Adrenal gland (tissue), 12 donors: ENCODE data around the gene STARD10. TPM values are rescaled to one million over a fixed set of nuclear protein-coding genes. Genes with fewer than 3 reads are reported as not detected.
"Not testable (repeated sequence)": the region's sequence is repeated elsewhere in the genome, so short reads cannot be mapped to it uniquely, and the experiment has no call there.

ENCODE experiments used
- DNase-seq, 7 donors: peaks; one replicate each; pipeline ENCODE4 v3.0.0-alpha.2; 2019 to 2020
- H3K27ac ChIP-seq, 5 donors: fragments of 200-600 bp; sonication (generic) in 4 of 5; 1 replicate in 3 of 5; 2 replicates in 2 of 5; pipeline versions ENCODE4 v1.5.1 to v1.8.0; 2016 to 2020; ENCODE audit warnings: mild to moderate bottlenecking in 1 of 5
- H3K27me3 ChIP-seq: fragments of 200-600 bp; 2 replicates; pipeline ENCODE4 v1.8.0; 2021
- H3K36me3 ChIP-seq, 2 donors: fragments of 200-600 bp; replicated peaks in 1 of 2; 1 replicate in 1 of 2; 2 replicates in 1 of 2; pipeline versions ENCODE4 v1.5.1 to v1.8.0; 2018 to 2022
- H3K4me1 ChIP-seq, 2 donors: fragments of 200-600 bp; replicated peaks in 1 of 2; 1 replicate in 1 of 2; 2 replicates in 1 of 2; pipeline versions ENCODE4 v1.5.1 to v1.8.0; 2018 to 2021
- H3K4me3 ChIP-seq, 4 donors: fragments of 200-600 bp; sonication (generic) in 3 of 4; one replicate each; pipeline ENCODE4 v1.5.1; 2016 to 2018
- H3K9me3 ChIP-seq, 3 donors: fragments of 200-600 bp; sonication (generic) in 1 of 3; replicated peaks in 1 of 3; 1 replicate in 2 of 3; 2 replicates in 1 of 3; pipeline versions ENCODE4 v1.5.1 to v1.8.0; 2016 to 2021
- POLR2A ChIP-seq, 2 donors: fragments of 450-650 bp; IDR thresholded peaks; one replicate each; pipeline ENCODE4 v1.6.1; 2017; ENCODE audit warnings: antibody characterized with exemption in 2 of 2, mild to moderate bottlenecking in 2 of 2, moderate library complexity in 1 of 2
- WGBS, 4 donors: extraction: QIAGEN DNeasy Blood & Tissue Kit in 2 of 4; methylation state at CpG; one replicate each; pipeline versions ENCODE4 v1.1.5 to v1.1.7; 2013 to 2017; 5-methylcytosine and 5-hydroxymethylcytosine counted together
- intact Hi-C, 2 donors: fragments of 100-400 bp; cut with DNase I; formaldehyde crosslinking; loops; one replicate each; pipeline versions ENCODE4 v1.14.1 to v1.15.0; 2022 to 2023
- polyA plus RNA-seq, 3 donors: library from polyadenylated mRNA; stranded (reverse); fragments of 200-250 nt in 2 of 3; fragments of 350-450 nt in 1 of 3; fragmentation: Illumina TruSeq in 1 of 3; extraction: RNeasy Lipid Tissue Mini Kit (QIAGEN cat#74804) in 1 of 3; gene quantifications; one replicate each; pipeline ENCODE4 v1.2.3, GENCODE V29; 2013 to 2014
- total RNA-seq, 9 donors: library from RNA; depleted of rRNA in 4 of 9; stranded (reverse); fragments of >200 nt in 4 of 9; fragments of 120-200 nt in 1 of 9; fragmentation: NEBNext Ultra II Directional in 1 of 9; extraction: Animal tissue kit (Norgen Biotek cat#: 25700) in 1 of 9; gene quantifications; one replicate each; pipeline versions ENCODE4 v1.1.0 to v1.2.4, GENCODE V29; 2013 to 2023
- TF ChIP-seq, protein P1 (sequence below), 6 experiments: fragments of 450-650 bp in 4 of 6; fragments of 200-600 bp in 2 of 6; sonication (generic) in 1 of 6; IDR thresholded peaks; 1 replicate in 5 of 6; 2 replicates in 1 of 6; pipeline versions ENCODE4 v1.5.1 to v1.8.0; 2016 to 2021; ENCODE audit warnings: antibody characterized with exemption in 6 of 6, mild to moderate bottlenecking in 2 of 6, moderate library complexity in 1 of 6
- donor health status: healthy with polysubstance abuse.
- donor health status: Bipolar disorder and iron deficiency.
- donor health status: DM: yes; HTN: yes; CAD: no.
- donor health status: DM: no; HTN: no; CAD: no.
- donor health status: DM: no; HTN: no; CAD: no.
- donor health status: DM: yes; HTN: yes; CAD: no.

STARD10 gene
- total and polyA plus RNA-seq, 12 donors, result 190 to 668 (median 350) TPM

DNA sequence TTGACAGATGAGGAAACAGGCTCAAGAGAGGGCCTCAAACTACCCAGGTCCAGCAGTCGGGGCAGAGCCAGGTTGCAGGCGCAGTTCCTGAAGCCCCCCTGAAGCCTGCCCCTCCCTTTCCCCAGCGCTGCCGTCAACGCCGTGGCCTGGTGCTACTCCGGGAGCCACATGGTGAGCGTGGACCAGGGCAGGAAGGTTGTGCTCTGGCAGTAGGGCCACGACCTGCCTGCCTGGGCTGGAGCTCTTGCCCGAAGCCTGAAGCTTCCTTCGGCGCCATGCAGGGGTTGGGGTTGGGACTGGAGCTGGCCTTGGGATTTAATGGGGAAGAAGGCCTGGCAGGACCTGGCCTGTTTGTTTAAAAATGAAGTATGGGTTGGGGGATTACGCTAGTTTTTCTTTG, 35.3 kb upstream of the STARD10 start:
- no peak overlapping the region for H3K4me3 ChIP-seq
- TF ChIP-seq, protein P1, sequence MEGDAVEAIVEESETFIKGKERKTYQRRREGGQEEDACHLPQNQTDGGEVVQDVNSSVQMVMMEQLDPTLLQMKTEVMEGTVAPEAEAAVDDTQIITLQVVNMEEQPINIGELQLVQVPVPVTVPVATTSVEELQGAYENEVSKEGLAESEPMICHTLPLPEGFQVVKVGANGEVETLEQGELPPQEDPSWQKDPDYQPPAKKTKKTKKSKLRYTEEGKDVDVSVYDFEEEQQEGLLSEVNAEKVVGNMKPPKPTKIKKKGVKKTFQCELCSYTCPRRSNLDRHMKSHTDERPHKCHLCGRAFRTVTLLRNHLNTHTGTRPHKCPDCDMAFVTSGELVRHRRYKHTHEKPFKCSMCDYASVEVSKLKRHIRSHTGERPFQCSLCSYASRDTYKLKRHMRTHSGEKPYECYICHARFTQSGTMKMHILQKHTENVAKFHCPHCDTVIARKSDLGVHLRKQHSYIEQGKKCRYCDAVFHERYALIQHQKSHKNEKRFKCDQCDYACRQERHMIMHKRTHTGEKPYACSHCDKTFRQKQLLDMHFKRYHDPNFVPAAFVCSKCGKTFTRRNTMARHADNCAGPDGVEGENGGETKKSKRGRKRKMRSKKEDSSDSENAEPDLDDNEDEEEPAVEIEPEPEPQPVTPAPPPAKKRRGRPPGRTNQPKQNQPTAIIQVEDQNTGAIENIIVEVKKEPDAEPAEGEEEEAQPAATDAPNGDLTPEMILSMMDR (IDR thresholded peaks at IDR 0.05), result no peak
- TF ChIP-seq POLR2A (IDR thresholded peaks at IDR 0.05), result no peak
- H3K27ac ChIP-seq, result peak overlapping the region in 2 of 5 donors; percentile 87
- no peaks in the 10 kb centered on the region for H3K9me3 ChIP-seq
- peaks cover 34 to 48% of the 10 kb centered on the region in 2 donors for H3K4me1 ChIP-seq
- intact Hi-C loops, result loop anchor here (2.0 to 5.0 kb wide), 2 partner anchors 348 to 350 kb away; no protein-coding TSS in a partner anchor
- 93 to 98% (median 94%) methylated on average over 12 to 13 of the region's 13 CpGs for WGBS, 4 donors
- peak in 2 of 7 donors; percentile 23 to 47 for DNase-seq
- peaks cover 0 to 2% of the 10 kb centered on the region in 2 donors for H3K36me3 ChIP-seq
- H3K27me3 ChIP-seq, result no peaks in the 10 kb centered on the region

GRCh38 chr11:72828692-72829101, 34.9 kb upstream of the STARD10 start:
- H3K27ac ChIP-seq, result peak overlapping the region in 4 of 5 donors; percentile 45 to 87 (median 76)
- DNase-seq, result peak in 2 of 7 donors; percentile 27 to 59
- no peaks in the 10 kb centered on the region for H3K9me3 ChIP-seq
- no peak overlapping the region for H3K4me3 ChIP-seq
- intact Hi-C loops, result loop anchor here (2.0 to 5.0 kb wide), 2 partner anchors 349 to 350 kb away; no protein-coding TSS in a partner anchor
- no peaks in the 10 kb centered on the region for H3K27me3 ChIP-seq
- TF ChIP-seq, protein P1 (IDR thresholded peaks at IDR 0.05), result no peak
- TF ChIP-seq POLR2A (IDR thresholded peaks at IDR 0.05), result no peak
- WGBS, 4 donors, result 63 to 85% (median 81%) methylated on average over 1 to 7 of the region's 7 CpGs
- H3K4me1 ChIP-seq, result peaks cover 29 to 43% of the 10 kb centered on the region in 2 donors
- peaks cover 0 to 2% of the 10 kb centered on the region in 2 donors for H3K36me3 ChIP-seq

DNA sequence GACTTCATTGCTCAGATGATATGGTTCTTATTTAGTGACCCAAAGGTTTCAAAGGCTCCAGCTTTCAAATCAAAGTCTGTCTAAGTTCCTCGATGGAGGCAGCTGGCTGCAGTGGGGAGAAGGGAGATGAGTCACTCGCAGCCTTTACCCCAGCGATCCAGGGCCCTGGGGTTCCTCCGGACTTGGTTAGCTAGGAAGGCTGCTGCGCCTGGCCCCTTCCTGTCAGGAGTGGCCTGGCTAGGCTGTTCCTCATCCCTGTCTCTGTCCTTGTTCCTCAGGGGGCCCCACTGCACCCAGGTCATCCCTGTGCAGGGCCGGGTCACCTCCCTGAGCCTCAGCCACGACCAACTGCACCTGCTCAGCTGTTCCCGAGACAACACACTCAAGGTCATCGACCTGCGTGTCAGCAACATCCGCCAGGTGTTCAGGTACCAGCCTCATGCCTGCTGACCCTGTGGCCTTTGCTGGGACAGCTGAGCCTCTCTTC, 34.3 kb upstream of the STARD10 start:
- Histone ChIP-seq H3K36me3 (peaks cover 0 to 2% of the 10 kb centered on the region in 2 donors), H3K27ac (peak overlapping the region; percentile 45 to 87 (median 65)), H3K27me3 (no peaks in the 10 kb centered on the region), H3K4me3 (no peak overlapping the region), H3K4me1 (peaks cover 27 to 38% of the 10 kb centered on the region in 2 donors), H3K9me3 (no peaks in the 10 kb centered on the region)
- WGBS, 4 donors, result 16 to 30% (median 27%) methylated on average over 6 to 11 of the region's 11 CpGs
- intact Hi-C loops, result loop anchor here (2.0 to 5.0 kb wide), 2 partner anchors 349 to 351 kb away; no protein-coding TSS in a partner anchor
- DNase-seq, result peak; percentile 48 to 81 (median 74)
- peak in 1 of 2 donors; percentile 7 for TF ChIP-seq POLR2A (IDR thresholded peaks at IDR 0.05)
- TF ChIP-seq, protein P1 (IDR thresholded peaks at IDR 0.05), result no peak

- not testable (repeated sequence) for H3K36me3 ChIP-seq, H3K9me3 ChIP-seq, H3K4me3 ChIP-seq, H3K27me3 ChIP-seq
- intact Hi-C loops, result loop anchor here (2.0 to 5.0 kb wide), 2 partner anchors 350 to 351 kb away; no protein-coding TSS in a partner anchor
- Histone ChIP-seq H3K4me1 (peaks cover 27 to 33% of the 10 kb centered on the region in 2 donors), H3K27ac (peak overlapping the region; percentile 45 to 87 (median 65))
- 59 to 64% (median 64%) methylated on average over 11 of the region's 11 CpGs for WGBS, 4 donors
- peak in 1 of 2 donors; percentile 16 for TF ChIP-seq POLR2A (IDR thresholded peaks at IDR 0.05)
- DNase-seq, result peak in 3 of 7 donors; percentile 36 to 70 (median 56)
These were observed 33.8 kb upstream of the STARD10 start for GRCh38 chr11:72827656-72828055.
